Adipocyte (in vitro differentiated cells): Measurements from ENCODE around the gene ZMYND11.

ENCODE experiments used
- DNase-seq: peaks from one replicate; pipeline ENCODE4 v3.0.0-alpha.2; 2015; ENCODE audit warnings: low read depth
- H3K27me3 ChIP-seq: replicated peaks from 2 replicates; pipeline ENCODE4 v1.7.0; 2013; ENCODE audit warnings: mild to moderate bottlenecking, low read length, moderate library complexity; ENCODE audit not compliant: control insufficient read depth, insufficient read depth
- H3K36me3 ChIP-seq: 2 replicates; pipeline ENCODE4 v1.7.0; 2013; ENCODE audit warnings: low read length, mild to moderate bottlenecking, moderate library complexity; ENCODE audit not compliant: control insufficient read depth, insufficient read depth, severe bottlenecking
- H3K4me1 ChIP-seq: 2 replicates; pipeline ENCODE4 v1.7.0; 2013; ENCODE audit warnings: mild to moderate bottlenecking, low read length, moderate library complexity; ENCODE audit not compliant: control insufficient read depth, insufficient read depth
- H3K4me3 ChIP-seq: 2 replicates; pipeline ENCODE4 v1.7.0; 2013; ENCODE audit warnings: mild to moderate bottlenecking, low read length, moderate library complexity
- H3K9ac ChIP-seq: 2 replicates; pipeline ENCODE4 v1.7.0; 2013; ENCODE audit warnings: mild to moderate bottlenecking, low read length, moderate library complexity
- H3K9me3 ChIP-seq: 2 replicates; pipeline ENCODE4 v1.7.0; 2013; ENCODE audit warnings: mild to moderate bottlenecking, low read length, moderate library complexity; ENCODE audit not compliant: control insufficient read depth

Gene ZMYND11

GRCh38 chr10:96466-96865 lies 38.8 kb upstream of the ZMYND11 start:
- H3K9me3 ChIP-seq, result peaks cover 43% of the 10 kb centered on the region
- no peaks in the 10 kb centered on the region for H3K36me3 ChIP-seq
- peaks cover 5% of the 10 kb centered on the region for H3K27me3 ChIP-seq
- H3K4me1 ChIP-seq, result no peaks in the 10 kb centered on the region
- no peak overlapping the region for H3K9ac ChIP-seq
- no peak overlapping the region for H3K4me3 ChIP-seq
- no peak for DNase-seq

GRCh38 chr10:104416-104815 lies 30.8 kb upstream of the ZMYND11 start:
- Histone ChIP-seq H3K9me3 (peaks cover 5% of the 10 kb centered on the region), H3K4me1 (no peaks in the 10 kb centered on the region), H3K27me3 (no peaks in the 10 kb centered on the region), H3K9ac (no peak overlapping the region), H3K36me3 (no peaks in the 10 kb centered on the region), H3K4me3 (no peak overlapping the region)
- DNase-seq, result no peak

GRCh38 chr10:104862-105565 lies 30.2 kb upstream of the ZMYND11 start:
- Histone ChIP-seq H3K27me3 (no peaks in the 10 kb centered on the region), H3K4me1 (no peaks in the 10 kb centered on the region), H3K9me3 (peaks cover 3% of the 10 kb centered on the region), H3K4me3 (no peak overlapping the region), H3K9ac (no peak overlapping the region), H3K36me3 (no peaks in the 10 kb centered on the region)
- no peak for DNase-seq

- Histone ChIP-seq H3K9ac (no peak overlapping the region), H3K9me3 (peaks cover 3% of the 10 kb centered on the region), H3K27me3 (no peaks in the 10 kb centered on the region), H3K4me3 (no peak overlapping the region), H3K36me3 (no peaks in the 10 kb centered on the region), H3K4me1 (no peaks in the 10 kb centered on the region)
- no peak for DNase-seq
Measured at GRCh38 chr10:105806-106205, 29.4 kb upstream of the ZMYND11 start.

GRCh38 chr10:106740-107139 lies 28.5 kb upstream of the ZMYND11 start:
- Histone ChIP-seq H3K4me3 (no peak overlapping the region), H3K36me3 (no peaks in the 10 kb centered on the region)
- DNase-seq, result no peak

GRCh38 chr10:112246-112645 lies 23.0 kb upstream of the ZMYND11 start:
- Histone ChIP-seq H3K4me3 (no peak overlapping the region), H3K9me3 (peaks cover 2% of the 10 kb centered on the region), H3K9ac (no peak overlapping the region), H3K4me1 (no peaks in the 10 kb centered on the region), H3K36me3 (no peaks in the 10 kb centered on the region), H3K27me3 (no peaks in the 10 kb centered on the region)
- DNase-seq, result no peak

More at GRCh38 chr10:106740-107139, 28.5 kb upstream of the ZMYND11 start:
- Histone ChIP-seq H3K9me3 (peaks cover 3% of the 10 kb centered on the region), H3K4me1 (no peaks in the 10 kb centered on the region), H3K9ac (no peak overlapping the region), H3K27me3 (no peaks in the 10 kb centered on the region)

- no peaks in the 10 kb centered on the region for H3K36me3 ChIP-seq
- H3K4me3 ChIP-seq, result no peak overlapping the region
- DNase-seq, result no peak
- H3K4me1 ChIP-seq, result no peaks in the 10 kb centered on the region
- no peak overlapping the region for H3K9ac ChIP-seq
- no peaks in the 10 kb centered on the region for H3K27me3 ChIP-seq
- no peaks in the 10 kb centered on the region for H3K9me3 ChIP-seq
Measured at GRCh38 chr10:124874-125273, 10.4 kb upstream of the ZMYND11 start.

GRCh38 chr10:127612-128432 lies 7.4 kb upstream of the ZMYND11 start:
- no peak for DNase-seq
- Histone ChIP-seq H3K9ac (no peak overlapping the region), H3K36me3 (no peaks in the 10 kb centered on the region), H3K9me3 (no peaks in the 10 kb centered on the region), H3K4me3 (no peak overlapping the region), H3K27me3 (no peaks in the 10 kb centered on the region), H3K4me1 (peaks cover 3% of the 10 kb centered on the region)

- H3K9ac ChIP-seq, result no peak overlapping the region
- peaks cover 18% of the 10 kb centered on the region for H3K4me1 ChIP-seq
- no peak overlapping the region for H3K4me3 ChIP-seq
- no peaks in the 10 kb centered on the region for H3K36me3 ChIP-seq
- H3K27me3 ChIP-seq, result no peaks in the 10 kb centered on the region
- no peaks in the 10 kb centered on the region for H3K9me3 ChIP-seq
- DNase-seq, result no peak
Measured at GRCh38 chr10:129810-130209, 5.4 kb upstream of the ZMYND11 start.

- H3K4me3 ChIP-seq, result peak overlapping the region; percentile 89
Measured at GRCh38 chr10:132946-133898, 2.0 kb upstream of the ZMYND11 start.

More at GRCh38 chr10:132946-133898, 2.0 kb upstream of the ZMYND11 start:
- Histone ChIP-seq H3K27me3 (no peaks in the 10 kb centered on the region), H3K36me3 (no peaks in the 10 kb centered on the region), H3K9ac (peak overlapping the region; percentile 85), H3K4me1 (peaks cover 35% of the 10 kb centered on the region), H3K9me3 (no peaks in the 10 kb centered on the region)
- DNase-seq, result peak; percentile 82
